ENCODE data around the gene KRT77.

DNA sequence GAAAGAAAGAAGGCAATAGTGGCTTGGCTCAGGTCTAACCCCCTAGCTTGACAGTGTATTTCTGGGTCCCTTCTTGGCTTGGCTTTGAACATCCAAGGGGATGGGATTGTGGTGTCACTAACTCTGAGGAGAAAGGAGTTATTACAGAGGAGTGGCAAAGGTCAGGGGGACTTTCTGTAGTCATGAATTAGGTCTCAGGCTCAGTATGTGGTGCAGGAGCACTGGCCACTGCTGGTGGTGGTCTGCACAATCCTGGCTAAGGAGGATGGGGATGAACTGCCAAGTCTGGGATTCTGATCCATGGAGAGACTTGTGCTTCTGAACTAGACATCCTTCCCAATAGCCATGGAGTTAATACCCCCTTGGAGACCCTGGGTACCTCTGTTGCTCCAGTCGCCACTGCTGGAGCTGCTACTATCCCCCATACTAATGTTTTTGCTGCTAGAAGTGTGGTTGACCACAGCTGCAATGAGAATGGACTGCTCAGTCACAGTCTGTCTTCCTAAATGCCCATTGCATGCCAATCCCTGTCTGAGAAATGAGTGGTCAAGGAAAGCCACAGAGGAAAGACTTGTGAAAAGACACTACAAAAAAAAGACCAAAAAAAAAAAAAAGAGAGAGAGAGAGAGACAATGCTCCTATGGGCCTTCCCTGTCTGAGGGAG is 41.3 kb upstream of the KRT77 start:
- TF ChIP-seq YY1 (IDR thresholded peaks at IDR 0.05; ENCODE audit: insufficient read depth, insufficient read length), result no peak
- no peak for TF ChIP-seq ZNF274 (IDR thresholded peaks at IDR 0.05; ENCODE audit: low read depth, low read length)
